IMR-90 (cell line): ENCODE measurements around the gene YWHAG.

Source experiments
- POLR2A ChIP-seq: IDR thresholded peaks from 2 replicates; pipeline ENCODE4 v1.6.1; 2012; ENCODE audit warnings: mild to moderate bottlenecking, low read depth, low read length
- SMC3 ChIP-seq: fragments of 150-350 bp; IDR thresholded peaks from 2 replicates; pipeline ENCODE4 v1.6.1; 2016; ENCODE audit warnings: low read depth, mild to moderate bottlenecking, antibody characterized with exemption, low read length, moderate library complexity

- no peak for TF ChIP-seq SMC3
- TF ChIP-seq POLR2A, result no peak
Observed at GRCh38 chr7:76347710-76348109, 11.1 kb downstream of the YWHAG start.
